ENCODE data around the gene PREX1.

Gene PREX1

DNA sequence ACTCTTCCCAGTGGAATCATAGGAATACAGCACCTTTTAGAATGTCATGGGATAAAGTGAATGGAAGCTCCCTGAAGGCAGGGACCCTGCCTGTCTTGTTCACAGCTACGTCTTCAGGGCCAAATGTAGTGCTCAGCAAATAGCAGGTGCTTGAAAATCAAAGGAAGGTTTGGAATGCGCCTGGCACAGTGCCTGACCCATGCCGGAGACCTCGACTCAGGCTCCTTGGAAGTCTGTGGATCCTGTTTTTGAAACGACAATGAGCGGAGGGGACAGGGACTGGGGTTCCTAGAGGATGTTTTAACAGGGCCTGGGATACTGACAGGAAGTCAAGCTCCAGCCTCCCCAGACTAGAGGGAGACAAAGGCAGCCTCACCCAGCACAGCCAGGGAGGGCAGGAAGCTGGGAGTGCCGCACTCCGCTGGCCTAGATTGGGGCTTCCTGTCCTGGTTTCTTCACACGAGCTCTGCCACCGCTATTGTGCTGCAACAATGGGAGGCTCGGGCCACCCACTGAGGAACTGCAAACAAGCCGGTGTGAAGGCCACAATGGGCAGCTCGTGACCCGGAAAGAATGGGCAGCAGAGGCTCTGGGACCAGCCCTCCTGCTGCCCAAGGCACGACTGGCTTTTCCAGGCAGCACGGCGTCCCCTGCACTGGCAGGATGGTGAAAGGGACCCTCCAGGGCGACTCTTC lies 76.7 kb downstream of the PREX1 start:
- TF ChIP-seq, protein P1, sequence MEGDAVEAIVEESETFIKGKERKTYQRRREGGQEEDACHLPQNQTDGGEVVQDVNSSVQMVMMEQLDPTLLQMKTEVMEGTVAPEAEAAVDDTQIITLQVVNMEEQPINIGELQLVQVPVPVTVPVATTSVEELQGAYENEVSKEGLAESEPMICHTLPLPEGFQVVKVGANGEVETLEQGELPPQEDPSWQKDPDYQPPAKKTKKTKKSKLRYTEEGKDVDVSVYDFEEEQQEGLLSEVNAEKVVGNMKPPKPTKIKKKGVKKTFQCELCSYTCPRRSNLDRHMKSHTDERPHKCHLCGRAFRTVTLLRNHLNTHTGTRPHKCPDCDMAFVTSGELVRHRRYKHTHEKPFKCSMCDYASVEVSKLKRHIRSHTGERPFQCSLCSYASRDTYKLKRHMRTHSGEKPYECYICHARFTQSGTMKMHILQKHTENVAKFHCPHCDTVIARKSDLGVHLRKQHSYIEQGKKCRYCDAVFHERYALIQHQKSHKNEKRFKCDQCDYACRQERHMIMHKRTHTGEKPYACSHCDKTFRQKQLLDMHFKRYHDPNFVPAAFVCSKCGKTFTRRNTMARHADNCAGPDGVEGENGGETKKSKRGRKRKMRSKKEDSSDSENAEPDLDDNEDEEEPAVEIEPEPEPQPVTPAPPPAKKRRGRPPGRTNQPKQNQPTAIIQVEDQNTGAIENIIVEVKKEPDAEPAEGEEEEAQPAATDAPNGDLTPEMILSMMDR (conservative IDR thresholded peaks at IDR 0.05; ENCODE audit: low read length) = no peak
- DNase-seq (ENCODE audit: low read depth) = no peak
- no peak overlapping the region for H3K4me3 ChIP-seq (ENCODE audit: low read length)

DNA sequence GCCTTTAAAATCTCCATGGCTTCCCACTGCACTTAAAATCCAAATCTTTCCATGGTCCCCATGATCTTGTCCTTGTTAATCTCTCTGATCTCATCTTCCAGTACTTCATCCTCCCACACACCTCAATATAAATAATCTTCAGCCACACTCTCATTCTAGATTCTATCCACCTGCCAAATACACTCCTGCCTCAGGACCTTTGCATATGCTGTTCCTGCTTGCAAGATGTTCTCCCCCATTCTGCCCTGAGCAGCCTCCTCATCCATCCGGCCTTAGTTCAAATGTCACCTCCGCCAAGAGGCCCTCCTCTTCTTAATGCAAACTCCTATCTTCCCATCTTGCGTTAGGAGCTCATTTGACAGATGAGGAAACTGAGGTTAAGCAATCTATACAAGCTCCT lies 77.4 kb downstream of the PREX1 start:
- no peak for DNase-seq (ENCODE audit: low read depth)
- TF ChIP-seq, protein P1 (conservative IDR thresholded peaks at IDR 0.05; ENCODE audit: low read length) = no peak
- H3K4me3 ChIP-seq (ENCODE audit: low read length) = no peak overlapping the region

DNA sequence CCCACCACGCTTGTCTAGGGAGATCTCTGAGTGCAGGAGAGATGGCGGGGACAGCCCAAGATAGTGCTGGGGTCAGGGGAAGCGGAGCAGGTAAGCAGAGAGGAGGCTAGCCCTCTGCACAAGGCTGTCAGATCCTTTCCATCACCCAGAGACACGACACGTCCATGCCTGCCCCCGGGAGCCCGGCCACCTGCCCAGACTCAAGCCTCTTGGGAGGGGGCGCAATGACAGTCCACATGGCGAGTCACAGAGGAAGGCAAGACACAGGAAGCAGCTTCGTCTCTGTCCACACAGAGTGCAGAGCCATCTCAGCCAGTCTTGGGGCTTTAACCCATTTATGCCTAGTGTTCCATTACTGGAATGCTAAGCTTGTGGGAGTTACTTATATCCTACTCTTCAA lies 78.4 kb downstream of the PREX1 start:
- TF ChIP-seq, protein P1 (conservative IDR thresholded peaks at IDR 0.05; ENCODE audit: low read length) = no peak
- DNase-seq (ENCODE audit: low read depth) = no peak

DNA sequence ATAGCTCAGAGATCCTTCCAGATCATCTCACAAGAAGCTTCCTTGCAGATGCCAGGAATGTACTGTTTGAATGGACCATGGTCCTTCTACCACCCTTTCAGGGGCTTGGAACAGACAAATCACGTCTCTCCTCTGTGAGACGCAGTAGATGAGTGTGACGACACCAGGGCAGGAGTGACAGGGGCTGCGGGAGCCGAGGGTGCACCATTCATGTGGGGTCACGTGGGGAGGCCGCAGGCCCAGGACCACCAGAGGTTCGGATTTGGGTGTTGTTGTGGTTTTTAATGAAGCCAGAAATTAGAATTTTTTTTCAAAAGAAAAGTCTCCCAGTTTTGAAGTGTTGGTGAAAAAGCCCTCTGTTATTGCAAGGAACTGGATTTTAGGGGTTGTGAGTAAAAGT lies 79.2 kb downstream of the PREX1 start:
- no peak overlapping the region for H3K4me3 ChIP-seq (ENCODE audit: low read length)
- no peak for DNase-seq (ENCODE audit: low read depth)
- TF ChIP-seq, protein P1 (conservative IDR thresholded peaks at IDR 0.05; ENCODE audit: low read length) = no peak

More for the DNA sequence above, 78.4 kb downstream of the PREX1 start:
- no peak overlapping the region for H3K4me3 ChIP-seq (ENCODE audit: low read length)

DNA sequence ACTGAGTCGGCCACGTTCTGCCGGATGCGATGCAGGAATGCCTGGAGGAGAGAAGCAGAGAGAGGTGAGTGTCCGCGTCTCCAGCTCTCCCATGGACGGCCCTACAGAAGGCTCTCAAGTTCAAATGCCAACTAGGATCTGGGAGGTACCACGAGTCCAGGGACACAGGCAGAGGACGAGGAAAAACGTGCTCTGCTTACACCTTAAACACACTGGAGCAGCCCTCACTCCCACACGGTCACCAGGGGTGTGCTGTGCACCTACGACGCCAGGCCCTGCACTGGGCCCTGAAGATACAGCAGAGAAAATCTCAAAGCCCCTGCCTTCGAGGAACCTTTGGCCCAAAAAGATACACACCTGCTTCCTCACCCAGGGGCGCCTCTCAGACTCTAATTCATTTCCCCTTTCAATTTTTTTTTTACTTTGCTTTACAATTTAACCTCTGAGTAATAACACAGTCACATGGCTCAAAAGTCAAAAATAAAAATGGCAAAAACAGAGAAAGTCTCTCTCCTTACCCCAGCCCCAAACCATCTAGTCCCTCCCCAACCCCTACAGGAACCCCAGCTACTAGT lies 79.9 kb downstream of the PREX1 start:
- H3K4me3 ChIP-seq (ENCODE audit: low read length) = no peak overlapping the region
- DNase-seq (ENCODE audit: low read depth) = no peak
- TF ChIP-seq, protein P1 (conservative IDR thresholded peaks at IDR 0.05; ENCODE audit: low read length) = no peak

DNA sequence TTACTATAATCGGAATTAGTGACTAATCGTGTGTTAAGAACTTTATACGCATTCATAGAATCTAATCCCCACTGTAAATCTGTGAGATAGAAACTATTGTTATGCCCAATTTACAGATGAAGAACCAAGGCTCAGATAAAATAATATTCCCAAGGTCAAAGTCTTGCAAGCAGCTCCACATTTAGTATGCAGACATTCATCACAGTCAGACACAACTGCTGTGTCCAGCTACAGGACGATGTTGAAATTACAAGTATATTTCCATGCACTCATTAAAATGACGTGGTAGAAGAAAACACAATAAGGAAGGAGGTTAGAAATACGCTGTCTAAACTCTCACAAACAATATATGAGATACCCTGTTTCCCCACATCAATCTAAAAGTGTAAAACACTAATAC lies 82.5 kb downstream of the PREX1 start:
- TF ChIP-seq, protein P1 (conservative IDR thresholded peaks at IDR 0.05; ENCODE audit: low read length) = peak; percentile 12
- no peak overlapping the region for H3K4me3 ChIP-seq (ENCODE audit: low read length)
- DNase-seq (ENCODE audit: low read depth) = no peak

DNA sequence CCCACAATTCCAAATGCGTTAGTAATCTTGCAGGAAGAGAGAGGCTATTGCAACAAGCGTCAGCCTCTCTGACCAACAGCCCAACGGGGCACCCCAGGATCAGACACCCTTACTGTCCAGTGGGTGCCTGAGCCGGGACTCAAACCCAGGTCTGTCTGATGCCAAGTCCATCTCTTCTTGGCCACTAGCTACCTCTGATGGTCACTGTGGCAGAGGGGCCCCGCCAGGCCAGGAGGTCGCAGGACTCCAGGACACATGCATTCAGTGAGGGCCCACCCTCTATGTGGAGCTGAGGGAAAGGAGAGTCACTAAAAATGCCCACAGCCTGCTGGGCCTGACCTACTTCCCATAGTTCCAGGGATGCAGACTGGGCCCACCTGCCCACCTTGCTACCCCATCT lies 83.3 kb downstream of the PREX1 start:
- H3K4me3 ChIP-seq (ENCODE audit: low read length) = no peak overlapping the region

More for the DNA sequence above, 83.3 kb downstream of the PREX1 start:
- TF ChIP-seq, protein P1 (conservative IDR thresholded peaks at IDR 0.05; ENCODE audit: low read length) = no peak
- no peak for DNase-seq (ENCODE audit: low read depth)

Measured in AG10803 (cell line).